22Rv1 (cell line): ENCODE data around the gene LRRC36.
"Not testable (repeated sequence)": the region's sequence is repeated elsewhere in the genome, so short reads cannot be mapped to it uniquely, and the experiment has no call there.

Source experiments
- H3K27ac ChIP-seq: fragments of 450-650 bp; 2 replicates; pipeline ENCODE4 v1.5.1; 2017
- ZFX ChIP-seq: fragments of 450-650 bp; IDR thresholded peaks from 2 replicates; pipeline ENCODE4 v1.6.1; 2017; ENCODE audit warnings: antibody characterized with exemption, borderline replicate concordance
- TF ChIP-seq, protein P1 (sequence below): fragments of 450-650 bp; IDR thresholded peaks from 2 replicates; pipeline ENCODE4 v1.5.1; 2017; ENCODE audit warnings: mild to moderate bottlenecking

The LRRC36 gene

DNA sequence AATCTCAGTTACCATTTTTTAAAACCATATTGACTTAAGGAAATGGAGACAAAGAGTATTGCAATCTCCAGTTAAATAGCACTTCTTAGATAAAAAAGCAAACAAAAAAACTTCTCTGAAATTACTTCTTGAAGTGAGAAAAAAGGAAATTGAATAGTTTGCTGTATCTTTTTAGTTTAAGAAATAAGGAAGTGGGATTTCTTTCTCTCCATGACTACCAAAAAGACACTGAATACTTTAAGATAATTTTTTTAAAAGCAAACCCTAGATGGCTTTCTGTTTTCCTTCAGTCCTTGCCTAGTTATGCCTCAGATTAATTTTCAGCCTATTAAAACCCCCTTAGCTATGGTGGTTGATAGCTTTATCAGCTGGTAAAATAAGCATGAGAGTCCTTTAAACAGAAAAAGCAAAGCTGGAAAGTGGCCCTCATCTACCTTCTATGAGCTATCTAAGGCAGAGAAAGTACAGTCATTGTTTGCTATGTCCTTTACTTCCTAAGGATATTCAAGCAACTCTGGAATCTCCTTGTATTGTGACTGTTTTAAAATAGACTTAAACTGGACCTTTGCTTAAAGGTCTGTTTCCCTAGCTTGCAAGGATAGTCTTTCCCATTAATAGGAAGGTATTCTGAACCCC lies 38.1 kb downstream of the LRRC36 start:
- no peak for TF ChIP-seq ZFX
- TF ChIP-seq, protein P1, sequence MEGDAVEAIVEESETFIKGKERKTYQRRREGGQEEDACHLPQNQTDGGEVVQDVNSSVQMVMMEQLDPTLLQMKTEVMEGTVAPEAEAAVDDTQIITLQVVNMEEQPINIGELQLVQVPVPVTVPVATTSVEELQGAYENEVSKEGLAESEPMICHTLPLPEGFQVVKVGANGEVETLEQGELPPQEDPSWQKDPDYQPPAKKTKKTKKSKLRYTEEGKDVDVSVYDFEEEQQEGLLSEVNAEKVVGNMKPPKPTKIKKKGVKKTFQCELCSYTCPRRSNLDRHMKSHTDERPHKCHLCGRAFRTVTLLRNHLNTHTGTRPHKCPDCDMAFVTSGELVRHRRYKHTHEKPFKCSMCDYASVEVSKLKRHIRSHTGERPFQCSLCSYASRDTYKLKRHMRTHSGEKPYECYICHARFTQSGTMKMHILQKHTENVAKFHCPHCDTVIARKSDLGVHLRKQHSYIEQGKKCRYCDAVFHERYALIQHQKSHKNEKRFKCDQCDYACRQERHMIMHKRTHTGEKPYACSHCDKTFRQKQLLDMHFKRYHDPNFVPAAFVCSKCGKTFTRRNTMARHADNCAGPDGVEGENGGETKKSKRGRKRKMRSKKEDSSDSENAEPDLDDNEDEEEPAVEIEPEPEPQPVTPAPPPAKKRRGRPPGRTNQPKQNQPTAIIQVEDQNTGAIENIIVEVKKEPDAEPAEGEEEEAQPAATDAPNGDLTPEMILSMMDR: no peak

DNA sequence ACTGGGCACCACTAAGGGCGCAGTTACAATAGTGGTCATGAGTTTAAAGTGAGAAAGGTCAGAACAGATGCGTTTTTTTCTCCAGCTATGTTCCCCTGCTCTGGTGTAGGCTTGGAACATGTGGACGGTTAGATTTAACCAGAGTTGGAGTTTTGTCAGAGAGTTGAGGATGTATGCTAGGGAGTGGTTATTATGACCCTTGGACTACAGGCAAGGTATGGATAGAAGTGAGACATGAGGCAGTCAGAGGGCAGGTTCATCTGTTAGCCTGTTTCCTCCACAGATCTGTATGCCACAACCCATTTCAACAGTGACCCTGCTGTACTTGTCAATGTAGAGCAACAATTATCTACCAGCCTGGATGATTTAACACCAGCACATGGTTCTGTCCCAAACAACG lies 44.0 kb downstream of the LRRC36 start:
- H3K27ac ChIP-seq: no peak overlapping the region
- TF ChIP-seq ZFX: no peak
- TF ChIP-seq, protein P1: no peak

More for the DNA sequence above, 38.1 kb downstream of the LRRC36 start:
- peak overlapping the region; percentile 71; the same call in 1 of the 2 replicates for H3K27ac ChIP-seq

DNA sequence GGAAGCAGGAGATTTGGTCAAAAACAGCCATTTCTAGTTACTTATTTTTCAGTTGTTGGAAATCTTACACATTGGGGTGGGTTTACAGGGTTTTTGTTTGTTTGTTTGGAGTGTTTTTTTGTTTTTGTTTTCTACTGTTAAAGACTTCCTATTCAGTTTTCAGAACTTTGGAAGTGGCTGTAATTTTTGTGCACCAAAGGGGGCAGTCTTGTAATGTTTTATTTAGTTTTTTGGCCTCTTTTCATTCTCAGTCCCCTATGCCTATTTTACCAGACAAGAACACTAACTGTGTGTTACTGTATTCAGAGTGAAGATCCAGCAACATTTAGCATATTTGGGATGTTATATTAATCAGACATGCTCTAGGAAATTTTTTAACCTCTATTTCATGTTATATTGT lies 46.0 kb downstream of the LRRC36 start:
- TF ChIP-seq, protein P1: peak; percentile 38
- no peak for TF ChIP-seq ZFX
- no peak overlapping the region for H3K27ac ChIP-seq

DNA sequence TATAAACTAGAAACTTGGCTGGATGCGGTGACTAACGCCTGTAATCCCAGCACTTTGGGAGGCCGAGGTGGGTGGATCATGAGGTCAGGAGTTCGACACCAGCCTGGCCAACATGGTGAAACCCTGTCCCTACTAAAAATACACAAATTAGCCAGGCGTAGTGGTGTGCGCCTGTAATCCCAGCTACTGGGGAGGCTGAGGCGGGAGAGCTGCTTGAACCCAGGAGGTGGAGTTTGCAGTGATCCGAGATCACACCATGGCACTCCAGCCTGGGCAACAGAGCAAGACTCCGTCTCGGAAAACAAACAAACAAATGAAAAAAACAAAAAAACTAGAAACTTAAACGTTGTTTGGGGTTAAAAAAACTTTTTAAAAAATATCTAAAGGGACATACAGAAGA lies 49.4 kb downstream of the LRRC36 start:
- H3K27ac ChIP-seq: not testable (repeated sequence)

DNA sequence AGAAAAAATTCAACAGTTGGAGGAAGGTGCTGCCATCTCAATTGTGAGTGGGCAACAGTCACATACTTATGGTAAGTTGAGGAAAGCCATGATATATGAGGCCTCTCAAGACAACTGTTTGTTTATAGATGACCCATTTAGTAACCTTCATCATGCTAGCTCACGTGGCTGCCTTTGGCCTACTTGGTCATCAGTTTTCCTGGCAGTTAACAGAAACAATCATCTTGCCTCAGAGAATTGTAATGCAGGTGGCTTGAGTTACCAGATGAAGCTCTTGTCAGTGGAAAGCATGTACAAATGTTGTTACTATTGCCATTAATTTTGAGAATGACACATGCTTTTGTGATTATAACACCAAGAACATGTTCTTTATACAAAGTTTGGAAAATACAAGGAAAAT lies 52.0 kb downstream of the LRRC36 start:
- TF ChIP-seq, protein P1: no peak
- TF ChIP-seq ZFX: no peak
- no peak overlapping the region for H3K27ac ChIP-seq

DNA sequence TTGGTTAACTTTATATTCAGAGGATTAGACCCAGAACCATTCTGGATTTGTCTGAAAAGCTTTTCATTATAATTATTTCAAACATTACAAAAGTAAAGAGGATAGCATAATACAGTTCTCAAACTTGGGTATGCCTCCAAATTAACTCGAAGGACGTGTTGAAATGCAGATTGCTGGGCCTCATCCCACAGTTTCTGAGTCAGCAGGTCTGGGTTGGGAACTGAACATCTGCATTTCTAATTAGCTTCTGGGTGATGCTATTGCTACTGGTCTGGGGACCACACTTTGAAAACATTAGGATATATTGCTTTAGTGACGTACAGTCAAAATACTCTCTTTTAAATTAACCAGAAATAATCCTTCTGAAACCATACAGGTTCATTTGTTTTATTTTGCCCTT lies 56.7 kb downstream of the LRRC36 start:
- TF ChIP-seq, protein P1: no peak
- TF ChIP-seq ZFX: no peak
- no peak overlapping the region for H3K27ac ChIP-seq

DNA sequence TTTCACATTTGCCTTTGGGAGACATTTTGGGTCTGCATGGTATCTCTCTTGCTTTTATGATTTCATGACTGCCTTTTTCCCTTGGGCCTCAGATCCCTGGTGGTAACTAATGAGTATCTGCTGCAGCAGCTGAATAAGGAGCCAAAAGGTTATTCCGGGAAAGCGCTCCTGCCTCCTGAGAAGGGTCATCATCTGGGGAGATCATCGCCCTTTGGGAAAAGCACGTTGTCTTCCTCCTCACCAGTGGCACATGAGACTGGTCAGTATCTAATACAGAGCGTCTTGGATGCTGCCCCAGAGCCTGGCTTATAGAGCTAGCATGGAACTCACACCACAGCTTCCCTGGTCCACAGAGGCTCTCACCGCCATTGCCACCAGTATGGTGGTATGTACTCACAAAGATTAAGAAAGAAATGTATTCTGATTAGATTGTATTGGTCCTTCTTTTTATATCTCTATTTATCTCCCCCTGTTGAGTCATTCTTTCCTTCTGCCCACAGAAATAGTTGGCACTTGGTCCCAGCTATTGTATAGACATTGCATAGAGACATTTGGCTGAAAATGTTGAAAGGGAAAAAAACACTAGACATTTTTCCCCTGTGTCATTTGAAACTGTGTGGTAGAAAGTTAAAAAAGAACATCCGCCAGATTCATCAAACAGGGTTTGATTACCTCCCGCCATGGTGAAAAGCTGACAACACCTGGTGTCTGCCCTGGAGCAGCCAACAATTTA lies 58.3 kb downstream of the LRRC36 start:
- H3K27ac ChIP-seq: no peak overlapping the region
- TF ChIP-seq, protein P1: no peak
- TF ChIP-seq ZFX: no peak
